Measurements from ENCODE around the gene MDFIC. TPM values are rescaled to one million over a fixed set of nuclear protein-coding genes. Genes with fewer than 3 reads are reported as not detected.

The MDFIC gene
- total RNA-seq, 1 donor from 2014 or later = 49.8 TPM

DNA sequence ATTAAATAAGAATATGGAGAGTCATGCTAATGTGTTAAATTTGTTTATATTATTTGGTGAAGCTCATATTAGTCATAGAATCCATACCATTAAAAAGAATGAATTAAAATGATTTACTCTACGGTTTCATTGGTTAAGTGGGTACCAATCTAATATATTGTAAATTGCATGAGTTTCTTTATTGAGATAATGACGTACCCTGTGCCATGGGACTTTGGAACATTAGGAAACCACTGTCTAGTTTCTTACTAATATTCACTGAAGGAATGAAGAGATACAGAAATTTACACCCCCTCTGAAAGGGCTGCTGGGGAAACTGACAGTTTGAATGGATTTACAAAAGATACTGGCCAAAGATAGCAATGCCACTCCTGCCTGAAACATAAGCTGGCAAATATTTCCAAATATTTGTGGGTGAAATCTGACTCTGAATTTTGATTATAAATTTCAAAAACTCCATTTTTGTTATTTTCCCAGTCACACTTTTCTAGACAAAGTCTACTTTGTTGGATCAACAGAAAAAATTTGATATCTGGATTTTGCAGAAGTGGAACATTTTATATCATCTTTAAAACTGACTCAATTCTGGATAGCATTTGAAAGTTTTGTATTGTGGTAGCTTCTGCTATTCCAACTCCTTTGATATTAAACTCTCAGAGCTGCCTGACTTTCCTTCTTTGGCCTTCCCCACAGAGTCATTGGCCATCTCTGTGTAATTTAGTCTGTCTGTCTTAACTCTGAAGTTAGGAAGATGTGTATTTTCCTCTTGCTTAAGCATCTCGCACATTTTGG lies 22.3 kb downstream of the MDFIC start:
- intact Hi-C loops (cut with DNase I) = no loop called here

GRCh38 chr7:114944745-114945625 lies 23.1 kb downstream of the MDFIC start:
- peak; percentile 81 for DNase-seq (ENCODE audit: low spot score)
- intact Hi-C loops (cut with DNase I) = no loop called here

More for the DNA sequence above, 22.3 kb downstream of the MDFIC start:
- DNase-seq (ENCODE audit: low spot score) = no peak

DNA sequence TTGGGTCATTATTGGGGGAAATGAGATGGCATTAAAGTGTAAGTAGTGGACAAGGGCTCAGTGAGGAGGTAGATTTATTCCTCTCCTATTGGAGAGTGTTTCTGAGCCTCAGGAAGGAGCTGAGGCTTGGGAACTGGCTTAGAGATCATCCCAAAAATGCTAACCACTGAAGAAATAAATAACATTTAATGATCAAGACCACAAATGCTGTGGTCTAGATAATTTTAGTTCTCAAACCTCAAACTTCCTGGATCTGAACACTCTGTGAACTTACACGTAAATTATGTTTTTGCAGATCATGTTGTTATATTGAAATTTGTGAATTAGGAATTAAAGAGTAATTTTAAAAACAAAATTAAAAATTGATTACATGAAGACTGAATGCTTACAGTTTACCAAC lies 27.3 kb downstream of the MDFIC start:
- intact Hi-C loops (cut with DNase I) = no loop called here
- DNase-seq (ENCODE audit: low spot score) = no peak

- intact Hi-C loops (cut with DNase I) = no loop called here
- no peak for DNase-seq (ENCODE audit: low spot score)
Observed at GRCh38 chr7:114952296-114952695, 30.4 kb downstream of the MDFIC start.

- intact Hi-C loops (cut with DNase I) = no loop called here
- DNase-seq (ENCODE audit: low spot score) = no peak
Observed at GRCh38 chr7:114953724-114954123, 31.8 kb downstream of the MDFIC start.

DNA sequence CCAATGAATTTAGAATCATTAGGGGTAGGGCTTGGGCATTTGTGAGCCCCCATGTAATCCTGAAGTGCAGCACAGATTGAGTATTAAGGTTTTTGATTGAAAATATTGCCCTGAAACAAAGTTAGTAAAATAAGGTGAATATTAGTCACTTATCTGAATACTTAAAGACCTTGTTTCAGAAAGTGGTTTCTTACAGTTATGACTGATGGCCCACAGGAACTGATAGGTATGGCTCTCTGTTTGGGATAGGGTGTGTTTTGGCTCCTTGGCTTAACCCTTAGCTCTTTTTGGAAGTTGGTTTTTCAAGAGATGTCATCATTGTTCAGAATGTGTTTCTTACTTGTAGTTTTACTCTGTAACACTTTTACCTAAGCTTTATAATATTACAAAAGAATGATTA lies 34.8 kb downstream of the MDFIC start:
- no peak for DNase-seq (ENCODE audit: low spot score)
- intact Hi-C loops (cut with DNase I) = no loop called here

DNA sequence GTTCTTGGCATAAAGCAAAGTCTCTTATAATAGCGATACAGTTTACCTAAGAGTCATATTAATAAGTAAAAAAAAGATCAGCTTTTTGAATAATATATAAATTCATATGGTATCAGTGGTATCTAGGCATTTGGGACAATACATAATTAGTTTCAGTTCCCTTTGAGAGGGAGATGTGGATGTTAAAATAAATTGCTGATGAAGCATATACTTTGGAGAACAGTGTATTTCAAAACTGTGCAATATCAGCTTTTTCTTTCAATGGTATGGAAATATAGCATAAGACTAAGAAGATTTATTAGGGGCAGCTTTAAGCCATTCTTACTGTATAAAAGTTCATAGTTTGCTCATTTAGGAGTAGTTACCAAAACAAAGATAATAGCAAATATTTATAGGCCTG lies 35.5 kb downstream of the MDFIC start:
- intact Hi-C loops (cut with DNase I) = no loop called here
- DNase-seq (ENCODE audit: low spot score) = no peak

DNA sequence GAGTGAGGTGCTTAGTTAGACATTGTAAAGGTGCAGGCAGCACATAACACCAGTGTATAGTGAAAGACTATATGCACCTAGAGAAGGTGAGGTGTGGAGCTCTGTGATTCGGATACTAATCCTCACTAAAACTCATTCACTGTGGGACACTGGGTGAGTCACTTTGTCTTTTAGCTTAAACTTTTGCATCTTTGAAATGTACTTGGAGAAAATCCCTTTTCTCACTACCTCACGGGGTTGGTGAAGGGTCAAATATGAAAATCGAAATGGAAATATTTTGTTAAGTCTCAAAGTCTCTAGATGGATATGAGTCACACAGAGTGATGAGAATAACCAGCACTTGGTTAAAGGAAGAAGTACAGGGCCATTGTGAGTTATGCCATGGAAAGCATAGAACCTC lies 38.0 kb downstream of the MDFIC start:
- no peak for DNase-seq (ENCODE audit: low spot score)
- intact Hi-C loops (cut with DNase I) = no loop called here

GRCh38 chr7:114962441-114962840 lies 40.5 kb downstream of the MDFIC start:
- DNase-seq (ENCODE audit: low spot score) = no peak
- intact Hi-C loops (cut with DNase I) = no loop called here

GRCh38 chr7:114966156-114966555 lies 44.3 kb downstream of the MDFIC start:
- no peak for DNase-seq (ENCODE audit: low spot score)
- intact Hi-C loops (cut with DNase I) = no loop called here

- intact Hi-C loops (cut with DNase I) = no loop called here
- no peak for DNase-seq (ENCODE audit: low spot score)
Observed at GRCh38 chr7:114969096-114969495, 47.2 kb downstream of the MDFIC start.

GRCh38 chr7:114970308-114970707 lies 48.4 kb downstream of the MDFIC start:
- intact Hi-C loops (cut with DNase I) = no loop called here
- DNase-seq (ENCODE audit: low spot score) = no peak

GRCh38 chr7:114970732-114971131 lies 48.8 kb downstream of the MDFIC start:
- DNase-seq (ENCODE audit: low spot score) = no peak
- intact Hi-C loops (cut with DNase I) = no loop called here

- intact Hi-C loops (cut with DNase I) = no loop called here
- DNase-seq (ENCODE audit: low spot score) = no peak
Observed at GRCh38 chr7:114972567-114972966, 50.7 kb downstream of the MDFIC start.

GRCh38 chr7:114973147-114973546 lies 51.3 kb downstream of the MDFIC start:
- no peak for DNase-seq (ENCODE audit: low spot score)
- intact Hi-C loops (cut with DNase I) = no loop called here

DNA sequence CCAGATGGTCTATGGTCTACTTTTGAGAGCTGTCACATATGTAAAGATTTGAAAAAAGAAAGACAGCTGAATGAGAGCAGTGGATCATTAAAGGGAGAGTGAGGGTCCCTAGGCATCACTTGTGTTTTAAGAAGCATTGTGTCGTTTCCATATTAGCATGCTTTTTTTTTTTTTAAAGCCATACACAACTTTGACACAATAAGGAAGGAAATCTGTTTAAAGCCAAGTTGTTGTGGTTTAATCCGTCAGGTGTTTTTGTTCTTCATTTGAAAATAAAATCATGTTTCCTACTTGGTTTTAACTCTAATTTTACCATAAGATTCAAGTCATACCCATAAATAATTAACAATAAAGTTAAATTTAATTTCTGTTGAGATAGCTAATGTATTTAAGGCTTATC lies 53.5 kb downstream of the MDFIC start:
- intact Hi-C loops (cut with DNase I) = no loop called here
- DNase-seq (ENCODE audit: low spot score) = no peak

DNA sequence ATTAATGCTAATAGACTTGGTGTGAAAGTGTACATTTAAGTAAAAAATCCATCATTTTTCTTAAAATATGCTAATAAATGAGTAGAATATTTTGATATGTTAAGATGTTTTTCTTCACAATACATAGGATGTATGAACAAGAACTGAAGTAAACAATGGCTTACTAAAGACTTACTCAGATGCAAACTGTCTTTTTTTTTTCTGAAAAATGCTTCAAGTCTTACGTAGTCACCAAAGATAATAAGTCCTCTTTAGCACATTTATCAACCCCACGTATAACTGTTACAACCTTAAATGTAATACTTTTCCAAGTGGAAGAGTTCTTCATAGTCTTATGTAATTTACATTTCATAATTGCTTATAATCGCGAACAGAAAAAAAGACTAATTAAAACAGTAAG lies 54.8 kb downstream of the MDFIC start:
- no peak for DNase-seq (ENCODE audit: low spot score)
- intact Hi-C loops (cut with DNase I) = no loop called here

- no peak for DNase-seq (ENCODE audit: low spot score)
- intact Hi-C loops (cut with DNase I) = no loop called here
Observed at GRCh38 chr7:114977277-114977676, 55.4 kb downstream of the MDFIC start.

GRCh38 chr7:114979388-114979787 lies 57.5 kb downstream of the MDFIC start:
- intact Hi-C loops (cut with DNase I) = no loop called here
- DNase-seq (ENCODE audit: low spot score) = no peak

DNA sequence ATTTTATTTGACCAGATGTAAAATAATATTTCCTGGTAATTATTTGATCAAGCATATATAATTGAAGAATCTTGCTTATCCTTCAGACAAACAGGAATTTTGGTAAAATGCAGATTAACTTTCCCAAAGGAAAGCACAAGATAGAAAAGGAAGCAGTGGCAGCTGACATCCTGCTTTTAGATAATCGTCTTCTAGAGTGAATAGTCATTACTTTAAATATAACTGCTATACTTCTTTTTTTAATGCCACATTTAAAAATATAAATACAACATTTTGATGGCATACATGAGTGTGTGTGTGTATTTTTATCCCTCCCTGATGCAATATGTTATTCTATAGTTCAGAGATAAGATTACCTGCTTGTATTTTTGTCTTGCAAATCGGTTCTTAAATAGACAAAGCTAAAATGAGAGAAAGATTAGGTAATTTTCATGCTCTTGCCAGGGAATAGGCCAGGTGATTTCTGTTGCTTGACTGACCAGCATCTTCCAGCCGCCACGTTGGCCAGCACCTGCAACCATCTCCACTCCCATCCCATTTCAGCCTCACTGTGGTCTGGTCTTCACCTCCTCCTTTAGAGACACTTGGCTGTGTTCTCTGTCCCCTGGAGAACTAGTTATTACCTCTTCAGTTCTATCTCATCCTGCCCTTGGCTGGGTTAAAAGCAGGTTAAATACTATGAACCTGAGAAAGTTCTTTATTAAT lies 58.1 kb downstream of the MDFIC start:
- DNase-seq (ENCODE audit: low spot score) = no peak
- intact Hi-C loops (cut with DNase I) = loop anchor here (10.0 kb wide), 1 partner anchor 235 kb away; no protein-coding TSS in a partner anchor

Measured in cardiac septum (tissue), 1 donor.